AG04449 (cell line): Measurements from ENCODE around the gene FITM1.

ENCODE experiments used
- CTCF ChIA-PET: fragments of 350-600 bp; formaldehyde crosslinking; extraction: SDS; loops from one replicate; lab custom pipeline; 2021; ENCODE audit warnings: antibody characterized with exemption; lab: Yijun Ruan, JAX
- POLR2A ChIA-PET: fragments of 400-600, 350-600 bp; formaldehyde crosslinking; extraction: SDS; loops from one replicate; lab custom pipeline; 2020; ENCODE audit warnings: antibody characterized with exemption, inconsistent platforms; lab: Yijun Ruan, JAX
- DNase-seq: peaks from one replicate; pipeline ENCODE4 v3.0.0-alpha.2; 2010; ENCODE audit warnings: low read depth, low spot score
- H3K4me3 ChIP-seq: 2 replicates; pipeline ENCODE4 v1.5.1; 2011; ENCODE audit warnings: low read depth, mild to moderate bottlenecking, control low read depth, low read length
- TF ChIP-seq, protein P1 (sequence below): IDR thresholded peaks from one replicate; pipeline ENCODE4 v1.5.1; 2011; ENCODE audit warnings: mild to moderate bottlenecking, moderate library complexity, low read length, control low read depth, inconsistent platforms; ENCODE audit not compliant: insufficient read depth; ENCODE audit errors: missing control alignments

Gene FITM1

DNA sequence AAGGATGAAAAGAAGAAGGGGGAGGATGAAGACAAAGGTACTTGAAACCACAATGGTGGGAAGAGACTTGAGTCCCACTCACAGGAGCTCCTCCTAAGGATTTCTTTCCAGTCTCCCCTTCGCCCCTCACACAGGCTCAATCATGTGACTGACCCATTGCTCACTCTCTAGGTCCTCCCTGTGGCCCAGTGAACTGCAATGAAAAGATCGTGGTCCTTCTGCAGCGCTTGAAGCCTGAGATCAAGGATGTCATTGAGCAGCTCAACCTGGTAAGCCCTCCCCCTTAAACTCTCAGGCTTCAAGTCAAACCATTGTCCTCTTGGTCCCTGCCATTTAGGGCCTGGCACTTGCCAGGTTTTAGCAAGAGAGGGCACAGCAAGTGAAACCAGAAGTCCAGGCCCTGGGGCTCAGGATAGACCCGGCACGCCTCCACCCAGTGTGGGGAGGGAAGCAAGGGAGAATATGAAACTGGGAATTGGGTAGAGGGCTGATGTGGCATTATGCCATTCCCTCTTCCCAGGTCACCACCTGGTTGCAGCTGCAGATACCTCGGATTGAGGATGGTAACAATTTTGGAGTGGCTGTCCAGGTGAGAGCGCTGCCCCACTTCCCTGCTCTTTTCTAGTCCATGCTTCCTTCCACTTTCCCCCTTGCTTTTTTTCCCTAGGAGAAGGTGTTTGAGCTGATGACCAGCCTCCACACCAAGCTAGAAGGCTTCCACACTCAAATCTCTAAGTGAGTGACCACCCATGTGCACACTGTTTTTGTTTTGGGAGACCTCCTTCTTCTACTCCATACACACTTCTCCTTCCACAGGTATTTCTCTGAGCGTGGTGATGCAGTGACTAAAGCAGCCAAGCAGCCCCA, 7.3 kb downstream of the FITM1 start:
- DNase-seq = no peak
- CTCF ChIA-PET = interaction anchor here (0.6 to 3.3 kb wide), 10 partner anchors 9 to 1079 kb away, joined by 3 to 16 read pairs (median 4); partner anchors contain the start of genes DCAF11, IRF9, NRL and PSME2
- POLR2A ChIA-PET = interaction anchor here (0.8 to 1.2 kb wide), 4 partner anchors 10 to 44 kb away, joined by 3 to 6 read pairs (median 4); partner anchors contain the start of genes DCAF11, NRL, PCK2 and RNF31
- TF ChIP-seq, protein P1, sequence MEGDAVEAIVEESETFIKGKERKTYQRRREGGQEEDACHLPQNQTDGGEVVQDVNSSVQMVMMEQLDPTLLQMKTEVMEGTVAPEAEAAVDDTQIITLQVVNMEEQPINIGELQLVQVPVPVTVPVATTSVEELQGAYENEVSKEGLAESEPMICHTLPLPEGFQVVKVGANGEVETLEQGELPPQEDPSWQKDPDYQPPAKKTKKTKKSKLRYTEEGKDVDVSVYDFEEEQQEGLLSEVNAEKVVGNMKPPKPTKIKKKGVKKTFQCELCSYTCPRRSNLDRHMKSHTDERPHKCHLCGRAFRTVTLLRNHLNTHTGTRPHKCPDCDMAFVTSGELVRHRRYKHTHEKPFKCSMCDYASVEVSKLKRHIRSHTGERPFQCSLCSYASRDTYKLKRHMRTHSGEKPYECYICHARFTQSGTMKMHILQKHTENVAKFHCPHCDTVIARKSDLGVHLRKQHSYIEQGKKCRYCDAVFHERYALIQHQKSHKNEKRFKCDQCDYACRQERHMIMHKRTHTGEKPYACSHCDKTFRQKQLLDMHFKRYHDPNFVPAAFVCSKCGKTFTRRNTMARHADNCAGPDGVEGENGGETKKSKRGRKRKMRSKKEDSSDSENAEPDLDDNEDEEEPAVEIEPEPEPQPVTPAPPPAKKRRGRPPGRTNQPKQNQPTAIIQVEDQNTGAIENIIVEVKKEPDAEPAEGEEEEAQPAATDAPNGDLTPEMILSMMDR = no peak
- no peak overlapping the region; the same call in none of the 2 replicates for H3K4me3 ChIP-seq

DNA sequence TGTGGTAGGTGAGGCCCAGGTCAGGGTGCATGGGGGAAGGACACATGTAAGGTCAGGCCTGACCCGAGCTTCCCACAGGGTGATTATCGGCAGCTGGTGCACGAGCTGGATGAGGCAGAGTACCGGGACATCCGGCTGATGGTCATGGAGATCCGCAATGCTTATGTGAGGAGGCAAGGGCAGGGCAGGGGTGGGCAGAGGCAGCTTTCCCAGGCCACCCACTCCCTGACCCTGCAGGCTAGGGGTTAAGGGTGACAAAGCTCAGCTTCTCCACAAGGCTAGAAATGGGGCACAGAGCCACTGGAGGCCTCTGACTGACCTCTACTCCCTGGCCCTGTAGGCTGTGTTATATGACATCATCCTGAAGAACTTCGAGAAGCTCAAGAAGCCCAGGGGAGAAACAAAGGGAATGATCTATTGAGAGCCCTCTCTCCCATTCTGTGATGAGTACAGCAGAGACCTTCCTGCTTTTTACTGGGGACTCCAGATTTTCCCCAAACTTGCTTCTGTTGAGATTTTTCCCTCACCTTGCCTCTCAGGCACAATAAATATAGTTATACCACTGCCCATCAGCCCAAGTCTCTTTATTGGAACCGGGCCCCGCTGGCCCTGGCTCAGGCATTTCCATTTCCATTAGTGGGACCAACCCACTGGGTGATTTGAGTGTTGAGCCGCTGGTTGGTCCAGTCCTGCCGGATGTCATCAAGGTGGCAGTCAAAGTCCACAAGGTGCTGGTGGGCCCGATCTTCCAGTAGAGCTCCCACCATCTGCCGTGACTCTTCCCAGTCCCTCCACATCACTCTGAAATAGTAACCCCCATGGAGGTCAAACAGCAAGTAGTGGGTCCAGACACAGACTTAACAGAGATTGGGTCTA, 8.2 kb downstream of the FITM1 start:
- TF ChIP-seq, protein P1 = no peak
- CTCF ChIA-PET = interaction anchor here (0.6 to 1.6 kb wide), 7 partner anchors 22 to 1079 kb away, joined by 3 to 5 read pairs (median 3); partner anchors contain the start of genes DCAF11, IRF9, NRL and RABGGTA
- no peak overlapping the region for H3K4me3 ChIP-seq
- DNase-seq = no peak
- POLR2A ChIA-PET = interaction anchor here (0.8 to 1.2 kb wide), 3 partner anchors 24 to 44 kb away, joined by 3 to 5 read pairs (median 3); partner anchors contain the start of genes DCAF11, NRL and PCK2

DNA sequence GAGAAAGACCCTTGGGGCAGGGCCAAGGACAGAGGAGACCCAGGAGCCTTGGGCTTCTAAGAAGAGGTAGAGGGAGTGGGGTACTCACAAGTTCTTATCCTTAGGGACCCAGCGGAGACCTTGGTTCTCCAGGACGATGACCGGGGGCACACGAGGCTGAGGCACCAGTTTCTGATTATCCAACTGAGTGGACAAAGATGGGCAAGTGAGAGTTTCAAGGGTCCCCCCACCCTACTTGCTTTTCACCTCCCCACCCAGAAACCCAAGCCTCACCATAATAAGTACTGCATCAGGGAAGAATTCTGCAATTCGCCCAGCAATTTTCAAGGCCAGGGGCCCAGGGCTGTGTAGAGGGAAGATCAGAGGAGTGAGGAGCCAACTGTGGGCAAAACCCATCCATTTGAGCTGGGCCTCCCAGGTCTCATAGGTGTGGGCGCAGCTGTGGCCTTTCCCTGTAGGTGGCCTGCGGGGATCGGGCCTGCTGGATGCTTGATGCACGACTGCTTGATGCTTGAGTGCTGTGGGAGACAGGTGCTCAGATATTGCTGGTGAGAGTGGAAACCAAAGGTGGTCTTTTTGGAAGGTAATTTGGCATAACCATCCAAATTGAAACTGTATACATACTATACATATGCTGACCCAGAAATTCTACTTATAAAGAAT, 8.9 kb downstream of the FITM1 start:
- ChIA-PET POLR2A (interaction anchor here (0.8 kb wide), 1 partner anchor 45 kb away, joined by 3 read pairs; the partner anchor contains the start of gene PCK2), CTCF (interaction anchor here (0.9 to 1.6 kb wide), 5 partner anchors 21 to 158 kb away, joined by 3 to 5 read pairs (median 4); partner anchors contain the start of gene IRF9)
- no peak overlapping the region; the same call in 1 of the 2 replicates for H3K4me3 ChIP-seq
- TF ChIP-seq, protein P1 = no peak
- DNase-seq = no peak

DNA sequence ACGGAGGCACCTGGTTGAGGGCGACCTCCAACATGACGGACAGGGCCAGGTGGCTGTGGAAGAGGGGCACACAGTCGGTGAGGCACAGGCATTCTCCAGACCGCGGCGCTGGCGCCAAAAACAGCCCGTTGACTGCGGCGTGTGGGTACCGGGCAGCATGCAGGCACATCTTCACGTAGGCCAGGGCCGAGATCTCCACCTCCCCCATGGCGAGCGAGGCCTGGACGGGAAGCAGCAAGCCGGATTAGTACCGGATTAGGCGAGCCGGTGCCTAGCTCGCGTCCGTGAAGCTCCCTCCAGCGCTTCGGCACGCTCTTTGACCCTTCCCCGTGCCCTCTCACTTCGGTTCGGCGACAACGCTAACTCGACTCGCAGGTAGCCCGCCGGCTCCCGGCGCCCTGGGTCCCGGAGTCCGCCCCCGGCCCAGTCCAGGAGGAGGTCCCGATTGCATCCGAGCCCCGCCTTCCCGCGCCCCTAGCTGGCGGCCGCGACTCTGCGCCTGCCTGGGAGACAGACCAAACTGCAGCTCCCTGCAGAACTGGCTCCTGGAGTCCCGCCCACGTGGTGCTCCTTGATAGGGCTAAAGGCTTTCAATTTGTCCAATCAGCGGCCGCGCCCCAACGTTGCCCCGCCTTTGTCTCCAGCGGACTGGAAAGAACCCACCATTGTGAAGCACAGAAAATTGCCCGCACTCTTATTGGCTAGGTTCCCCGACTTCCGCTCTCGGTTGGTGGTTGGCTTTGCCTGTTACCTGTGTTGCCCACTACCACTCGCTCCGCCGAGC, 10.8 kb downstream of the FITM1 start, which contains the start of gene EMC9:
Gene EMC9, minus strand, starts transcription at position 495 of the 784 bp plus-strand sequence. Its CDS starts 287 bp downstream, at position 208.
- peak within 1 kb of the TSS; percentile 97 for H3K4me3 ChIP-seq
- peak; percentile 94 for DNase-seq
- ChIA-PET CTCF (interaction anchor here (0.6 to 2.1 kb wide), 11 partner anchors 14 to 169 kb away, joined by 3 to 15 read pairs (median 4); partner anchors contain the start of genes CIDEB, DCAF11, IRF9 and NRL), POLR2A (interaction anchor here (1.0 to 1.5 kb wide), 7 partner anchors 9 to 158 kb away, joined by 3 to 7 read pairs (median 5); partner anchors contain the start of genes DCAF11, DHRS1, IRF9 and NOP9)
- TF ChIP-seq, protein P1 = peak; percentile 56

DNA sequence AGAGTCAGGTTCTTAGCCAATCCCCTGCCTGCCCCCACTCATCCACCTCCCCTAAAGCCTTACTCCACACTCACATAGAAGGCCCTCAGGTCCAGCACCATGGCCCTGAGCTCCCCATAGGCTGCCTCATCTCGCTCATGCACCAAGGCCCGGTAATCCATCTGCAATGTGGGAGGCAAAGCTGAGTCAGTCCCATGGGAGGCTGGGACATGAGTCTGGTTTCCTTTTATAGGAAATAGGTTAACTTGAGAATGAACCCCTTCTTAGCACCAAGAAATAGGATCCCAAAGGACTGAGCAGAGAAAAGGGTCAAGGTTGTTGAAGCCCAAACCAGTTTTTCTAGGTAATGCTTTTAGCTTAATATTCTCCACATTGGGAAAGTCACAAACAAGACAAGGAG, 13.1 kb downstream of the FITM1 start:
- no peak overlapping the region for H3K4me3 ChIP-seq
- ChIA-PET CTCF (interaction anchor here (0.7 to 4.4 kb wide), 6 partner anchors 17 to 166 kb away, joined by 3 to 22 read pairs (median 4); partner anchors contain the start of genes IRF9 and LTB4R2), POLR2A (no interaction called here)
- no peak for DNase-seq
- TF ChIP-seq, protein P1 = no peak
